A549 (cell line): ENCODE measurements around the gene IMP3. TPM values are rescaled to one million over a fixed set of nuclear protein-coding genes. Genes with fewer than 3 reads are reported as not detected.
"Not testable (repeated sequence)": the region's sequence is repeated elsewhere in the genome, so short reads cannot be mapped to it uniquely, and the experiment has no call there.

Experiments used
- ATAC-seq, 2 experiments: fragments of 200-7000 bp in 1 of 2; fragments of >200 bp in 1 of 2; cut with Nextera tagmentation in 1 of 2; cut with Tn5 transposase in 1 of 2; 3 replicates each; pipeline versions ENCODE4 v1.8.0 to v1.9.1; 2018 to 2020; ENCODE audit warnings: mild to moderate bottlenecking in 1 of 2, moderate library complexity in 1 of 2
- CTCF ChIA-PET: fragments of 300-600 bp; sonication (Branson Sonifier 250); formaldehyde crosslinking; extraction: SDS; loops from one replicate; lab custom pipeline; 2021; ENCODE audit warnings: antibody characterized with exemption, inconsistent platforms; lab: Yijun Ruan, JAX
- POLR2A ChIA-PET: fragments of 350-600 bp; formaldehyde crosslinking; extraction: SDS; loops from one replicate; lab custom pipeline; 2021; ENCODE audit warnings: antibody characterized with exemption, inconsistent platforms; lab: Yijun Ruan, JAX
- DNase-seq, 2 experiments: peaks; one replicate each; pipeline versions ENCODE4 v3.0.0 to v3.0.0-alpha.2; 2011 to 2016; ENCODE audit warnings: low read depth in 1 of 2, low spot score in 1 of 2
- FAIRE-seq: peaks from 2 replicates; lab custom pipeline; 2011; peaks lifted over from hg19 to GRCh38; lab: Jason Lieb, UNC
- H3K27ac ChIP-seq, 2 experiments: fragments of >200 bp; sonication (Bioruptor Twin); formaldehyde crosslinking; 3 replicates each; pipeline ENCODE4 v1.5.1; 2016 to 2017
- H3K4me1 ChIP-seq: fragments of >200 bp; sonication (Bioruptor Twin); formaldehyde crosslinking; 3 replicates; pipeline ENCODE4 v1.6.1; 2016
- H3K4me2 ChIP-seq: fragments of >200 bp; sonication (Bioruptor Twin); formaldehyde crosslinking; 3 replicates; pipeline ENCODE4 v1.6.1; 2016
- H3K4me3 ChIP-seq: fragments of >200 bp; sonication (Bioruptor Twin); formaldehyde crosslinking; 3 replicates; pipeline ENCODE4 v1.5.1; 2016
- H3K9me3 ChIP-seq: fragments of >200 bp; sonication (Bioruptor Twin); formaldehyde crosslinking; 3 replicates; pipeline ENCODE4 v1.6.1; 2016
- ATOH8 ChIP-seq: fragments of 250-450 bp; sonication (Bioruptor Pico); IDR thresholded peaks from 2 replicates; pipeline ENCODE4 v1.5.0; 2020; ENCODE audit warnings: low read depth, mild to moderate bottlenecking, moderate library complexity
- BCL3 ChIP-seq: fragments of >200 bp; sonication (Bioruptor Twin); formaldehyde crosslinking; IDR thresholded peaks from 3 replicates; pipeline ENCODE4 v1.6.1; 2016
- CBX2 ChIP-seq: fragments of 200-600 bp; sonication (generic); IDR thresholded peaks from 2 replicates; pipeline ENCODE4 v1.6.1; 2016; ENCODE audit warnings: low read depth, mild to moderate bottlenecking, borderline replicate concordance
- CHD4 ChIP-seq: fragments of 200-600 bp; sonication (generic); IDR thresholded peaks from 2 replicates; pipeline ENCODE4 v1.6.1; 2016; ENCODE audit warnings: antibody characterized with exemption, mild to moderate bottlenecking, borderline replicate concordance
- E2F6 ChIP-seq: IDR thresholded peaks from 2 replicates; pipeline ENCODE4 v1.6.1; 2012; ENCODE audit warnings: low read depth, borderline replicate concordance
- EP300 ChIP-seq, 2 experiments: fragments of >200 bp; sonication (Bioruptor Twin); formaldehyde crosslinking; IDR thresholded peaks; 2 replicates in 1 of 2; 3 replicates in 1 of 2; pipeline ENCODE4 v1.6.1; 2016 to 2017
- HEYL ChIP-seq: fragments of 250-450 bp; sonication (Bioruptor Pico); IDR thresholded peaks from 2 replicates; pipeline ENCODE4 v1.8.0; 2021; ENCODE audit warnings: mild to moderate bottlenecking, moderate library complexity
- MYC ChIP-seq: IDR thresholded peaks from 2 replicates; pipeline ENCODE4 v1.6.1; 2012; ENCODE audit warnings: mild to moderate bottlenecking, inconsistent platforms, low read length, improper control_type of control experiment, borderline replicate concordance
- RFX5 ChIP-seq: fragments of 450-650 bp; IDR thresholded peaks from 2 replicates; pipeline ENCODE4 v1.7.1; 2014; ENCODE audit warnings: antibody characterized with exemption, mild to moderate bottlenecking, moderate library complexity
- TP53 ChIP-seq: fragments of 250-450 bp; sonication (Bioruptor Pico); IDR thresholded peaks from 2 replicates; pipeline ENCODE4 v1.5.0; 2021; ENCODE audit warnings: mild to moderate bottlenecking, moderate library complexity
- USF2 ChIP-seq: fragments of 450-650 bp; IDR thresholded peaks from 2 replicates; pipeline ENCODE4 v1.6.1; 2014; ENCODE audit warnings: antibody characterized with exemption
- WGBS: methylation state at CpG from one replicate; pipeline ENCODE4 v1.1.6; 2017; ENCODE audit errors: missing lambda C conversion rate; 5-methylcytosine and 5-hydroxymethylcytosine counted together
- polyA plus RNA-seq, 4 experiments: library from polyadenylated mRNA; depleted of rRNA in 3 of 4; stranded (reverse); fragments of >200 nt; fragmentation: RNase III in 1 of 4; extraction: RNeasy Plus Mini Kit Qiagen cat#74134 plus additional on column Dnase treatment in 1 of 4; gene quantifications; 2 replicates in 3 of 4; 3 replicates in 1 of 4; pipeline ENCODE4 v1.2.3, GENCODE V29; 2011 to 2017

IMP3 gene
- polyA plus RNA-seq, 2 of the 4 experiments (the other 2 are of a cell fraction): 90.0 to 94.7 TPM

- H3K4me1 ChIP-seq, H3K9me3 ChIP-seq, ATAC-seq, POLR2A ChIA-PET, H3K4me3 ChIP-seq, H3K27ac ChIP-seq, DNase-seq, H3K4me2 ChIP-seq, FAIRE-seq: not testable (repeated sequence)
- CTCF ChIA-PET: interaction anchor here (0.9 to 3.1 kb wide), 3 partner anchors 9 to 114 kb away, joined by 3 to 20 read pairs (median 7); no protein-coding TSS in a partner anchor
- 80% methylated on average over 20 of the region's 20 CpGs for WGBS
Measured at GRCh38 chr15:75689429-75689828, 49.4 kb upstream of the IMP3 start.

GRCh38 chr15:75688831-75689230, 48.8 kb upstream of the IMP3 start:
- POLR2A ChIA-PET: no interaction called here
- DNase-seq (no peak), FAIRE-seq (no peak), ATAC-seq (no peak)
- TF ChIP-seq BCL3 (no peak), USF2 (no peak)
- Histone ChIP-seq H3K9me3 (no peaks in the 10 kb centered on the region), H3K27ac (no peak overlapping the region), H3K4me2 (no peak overlapping the region), H3K4me3 (no peak overlapping the region), H3K4me1 (peaks cover 3% of the 10 kb centered on the region; the same call in 2 of the 3 replicates)
- WGBS: 71% methylated on average over 5 of the region's 26 CpGs
- CTCF ChIA-PET: interaction anchor here (0.9 to 23.4 kb wide), 9 partner anchors 8 to 321 kb away, joined by 3 to 394 read pairs (median 55); partner anchors contain the start of genes IMP3, MAN2C1 and SNUPN

- CTCF ChIA-PET: interaction anchor here (1.0 to 23.4 kb wide), 7 partner anchors 18 to 320 kb away, joined by 3 to 394 read pairs (median 61); partner anchors contain the start of genes IMP3, MAN2C1 and SNUPN
- whole genome bisulfite sequencing: 78% methylated on average over 7 of the region's 7 CpGs
- no peak for FAIRE-seq
Measured at GRCh38 chr15:75688278-75688557, 48.2 kb upstream of the IMP3 start.

GRCh38 chr15:75687486-75688277, 47.7 kb upstream of the IMP3 start:
- DNase-seq: no peak
- ChIA-PET POLR2A (no interaction called here), CTCF (interaction anchor here (0.9 to 23.4 kb wide), 11 partner anchors 17 to 320 kb away, joined by 3 to 394 read pairs (median 55); partner anchors contain the start of genes IMP3, MAN2C1, PTPN9 and SNUPN)
- TF ChIP-seq HEYL (no peak), USF2 (no peak), CHD4 (no peak), EP300 (IDR thresholded peaks at IDR 0.05) (no peak), ATOH8 (CRISPR knock-in tag) (no peak), MYC (no peak), TP53 (CRISPR knock-in tag) (no peak), E2F6 (no peak)
- H3K4me1 ChIP-seq: no peaks in the 10 kb centered on the region
- H3K27ac ChIP-seq: no peak overlapping the region
- H3K4me2 ChIP-seq: no peak overlapping the region
- no peak overlapping the region for H3K4me3 ChIP-seq
- 89% methylated on average over 44 of the region's 44 CpGs for WGBS
- FAIRE-seq: no peak
- ATAC-seq: no peak
- H3K9me3 ChIP-seq: no peaks in the 10 kb centered on the region

More at GRCh38 chr15:75688278-75688557, 48.2 kb upstream of the IMP3 start:
- no peak overlapping the region for H3K27ac ChIP-seq
- H3K9me3 ChIP-seq: no peaks in the 10 kb centered on the region
- DNase-seq (no peak), ATAC-seq (no peak)
- POLR2A ChIA-PET: no interaction called here
- H3K4me1 ChIP-seq: no peaks in the 10 kb centered on the region
- no peak overlapping the region for H3K4me3 ChIP-seq
- H3K4me2 ChIP-seq: no peak overlapping the region
- no peak for TF ChIP-seq CBX2
- no peak for TF ChIP-seq RFX5
